ENCODE data around the gene NECTIN1.
"Not testable (repeated sequence)": the region's sequence is repeated elsewhere in the genome, so short reads cannot be mapped to it uniquely, and the experiment has no call there.

Gene NECTIN1

GRCh38 chr11:119614222-119615002, 114.6 kb downstream of the NECTIN1 start:
- no peak for DNase-seq

- no peak for DNase-seq
Observed at GRCh38 chr11:119612814-119613213, 116.2 kb downstream of the NECTIN1 start.

- DNase-seq, result no peak
Observed at GRCh38 chr11:119610836-119611426, 118.1 kb downstream of the NECTIN1 start.

- DNase-seq, result no peak
Observed at GRCh38 chr11:119608781-119609180, 120.2 kb downstream of the NECTIN1 start.

GRCh38 chr11:119608201-119608600, 120.8 kb downstream of the NECTIN1 start:
- no peak for DNase-seq

GRCh38 chr11:119607726-119608125, 121.3 kb downstream of the NECTIN1 start:
- no peak for DNase-seq

- no peak for DNase-seq
Observed at GRCh38 chr11:119605137-119605665, 123.8 kb downstream of the NECTIN1 start.

GRCh38 chr11:119602745-119603373, 126.1 kb downstream of the NECTIN1 start:
- DNase-seq, result no peak

- DNase-seq, result no peak
Observed at GRCh38 chr11:119599864-119600541, 129.0 kb downstream of the NECTIN1 start.

- not testable (repeated sequence) for DNase-seq
Observed at GRCh38 chr11:119595941-119596340, 133.1 kb downstream of the NECTIN1 start.

- no peak for DNase-seq
Observed at GRCh38 chr11:119594639-119595249, 134.3 kb downstream of the NECTIN1 start.

GRCh38 chr11:119593346-119593745, 135.7 kb downstream of the NECTIN1 start:
- no peak for DNase-seq

GRCh38 chr11:119592642-119593041, 136.4 kb downstream of the NECTIN1 start:
- no peak for DNase-seq

GRCh38 chr11:119591836-119592310, 137.1 kb downstream of the NECTIN1 start:
- no peak for DNase-seq

- no peak for DNase-seq
Observed at GRCh38 chr11:119590651-119591351, 138.2 kb downstream of the NECTIN1 start.

- no peak for DNase-seq
Observed at GRCh38 chr11:119589001-119589400, 140.0 kb downstream of the NECTIN1 start.

All from activated CD4-positive, alpha-beta T cell treated with anti-CD3 and anti-CD28 coated beads for 48 hours (primary cell).